B cell (primary cell): ENCODE measurements around the gene SUB1. TPM values are rescaled to one million over a fixed set of nuclear protein-coding genes. Genes with fewer than 3 reads are reported as not detected.

ENCODE experiments used
- ATAC-seq: fragments of 200-7000 bp; cut with Tn5 transposase; one replicate; pipeline ENCODE4 v1.10.0; 2021; ENCODE audit warnings: low read depth, mild to moderate bottlenecking, moderate number of reproducible peaks, moderate library complexity
- CTCF ChIA-PET: fragments of 350-600 bp; sonication (Branson Sonifier 250); formaldehyde crosslinking; loops from one replicate; lab custom pipeline; 2021; ENCODE audit warnings: antibody characterized with exemption, inconsistent platforms; lab: Charles Lee
- POLR2A ChIA-PET: fragments of 350-600 bp; sonication (Branson Sonifier 250); formaldehyde crosslinking; loops from one replicate; lab custom pipeline; 2021; ENCODE audit warnings: antibody characterized with exemption; lab: Charles Lee
- DNase-seq: peaks from one replicate; pipeline ENCODE4 v3.0.0; 2013
- H2AFZ ChIP-seq: 2 replicates; pipeline ENCODE4 v1.6.1; 2012; ENCODE audit warnings: mild to moderate bottlenecking, low read depth, low read length; ENCODE audit not compliant: insufficient read depth, poor library complexity, severe bottlenecking
- H3K27ac ChIP-seq, 2 donors: 1 replicate in 1 of 2; 2 replicates in 1 of 2; pipeline ENCODE4 v1.5.1; 2012 to 2013; ENCODE audit warnings: low read length in 2 of 2, mild to moderate bottlenecking in 2 of 2, moderate library complexity in 1 of 2
- H3K27me3 ChIP-seq, 4 experiments: fragments of 200-600 bp in 1 of 4; sonication (generic) in 1 of 4; replicated peaks in 1 of 4; 1 replicate in 2 of 4; 2 replicates in 2 of 4; pipeline versions ENCODE4 v1.6.1 to v1.7.0; 2013 to 2016; ENCODE audit warnings: low read length in 3 of 4, mild to moderate bottlenecking in 2 of 4, mixed read lengths in 1 of 4, moderate library complexity in 1 of 4; ENCODE audit not compliant: insufficient read depth in 4 of 4, control insufficient read depth in 3 of 4; ENCODE audit errors: control extremely low read depth in 1 of 4
- H3K36me3 ChIP-seq, 2 experiments: replicated peaks in 1 of 2; 1 replicate in 1 of 2; 2 replicates in 1 of 2; pipeline versions ENCODE4 v1.6.1 to v1.7.1; 2013; ENCODE audit warnings: low read length in 1 of 2; ENCODE audit not compliant: insufficient read depth in 2 of 2, control insufficient read depth in 1 of 2; ENCODE audit errors: control extremely low read depth in 1 of 2, extremely low read depth in 1 of 2
- H3K4me1 ChIP-seq, 2 donors: fragments of 200-600 bp in 1 of 2; sonication (generic) in 1 of 2; 1 replicate in 1 of 2; 2 replicates in 1 of 2; pipeline versions ENCODE4 v1.5.1 to v1.6.1; 2013 to 2017; ENCODE audit warnings: low read length in 2 of 2; ENCODE audit not compliant: control insufficient read depth in 2 of 2, insufficient read depth in 2 of 2
- H3K4me2 ChIP-seq: replicated peaks from 2 replicates; pipeline ENCODE3; 2012; ENCODE audit warnings: mild to moderate bottlenecking, low read depth, low read length; ENCODE audit not compliant: poor library complexity, severe bottlenecking
- H3K4me3 ChIP-seq, 5 experiments: fragments of 200-600 bp in 1 of 5; sonication (generic) in 1 of 5; 1 replicate in 3 of 5; 2 replicates in 2 of 5; pipeline versions ENCODE4 v1.5.1 to v1.7.0; 2011 to 2016; ENCODE audit warnings: low read length in 4 of 5, mild to moderate bottlenecking in 4 of 5, low read depth in 2 of 5, control low read depth in 1 of 5, moderate library complexity in 1 of 5; ENCODE audit not compliant: insufficient read depth in 1 of 5; ENCODE audit errors: control extremely low read depth in 1 of 5, extremely low read depth in 1 of 5
- H3K79me2 ChIP-seq: fragments of 200-600 bp; sonication (generic); one replicate; pipeline ENCODE4 v1.6.0; 2016; ENCODE audit warnings: low read length; ENCODE audit not compliant: control insufficient read depth, insufficient read depth
- H3K9ac ChIP-seq: fragments of 200-600 bp; sonication (generic); 2 replicates; pipeline ENCODE4 v1.6.1; 2017; ENCODE audit warnings: mild to moderate bottlenecking, low read length, moderate library complexity
- H3K9me3 ChIP-seq, 3 donors: one replicate each; pipeline versions ENCODE4 v1.6.1 to v1.7.1; 2013; ENCODE audit warnings: low read length in 2 of 3; ENCODE audit not compliant: control insufficient read depth in 2 of 3, insufficient read depth in 1 of 3; ENCODE audit errors: control extremely low read depth in 1 of 3
- H4K20me1 ChIP-seq: 2 replicates; pipeline ENCODE4 v1.6.0; 2012; ENCODE audit warnings: mild to moderate bottlenecking, low read length; ENCODE audit not compliant: insufficient read depth, control insufficient read depth, poor library complexity, severe bottlenecking
- H3K27ac Mint-ChIP-seq: one replicate; pipeline ENCODE4 v1.8.0; 2021; ENCODE audit warnings: mixed read lengths
- H3K27me3 Mint-ChIP-seq: one replicate; pipeline ENCODE4 v1.8.0; 2021; ENCODE audit warnings: mixed read lengths
- H3K4me1 Mint-ChIP-seq: one replicate; pipeline ENCODE4 v1.8.0; 2021; ENCODE audit warnings: mixed read lengths
- H3K4me3 Mint-ChIP-seq: one replicate; pipeline ENCODE4 v1.8.0; 2021; ENCODE audit warnings: mixed read lengths
- H3K9me3 Mint-ChIP-seq: one replicate; pipeline ENCODE4 v1.8.0; 2022; ENCODE audit warnings: mixed read lengths; ENCODE audit not compliant: insufficient read depth
- CTCF ChIP-seq: fragments of 200-600 bp; IDR thresholded peaks from one replicate; pipeline ENCODE4 v1.8.0; 2022; ENCODE audit warnings: antibody characterized with exemption, mild to moderate bottlenecking
- EZH2 ChIP-seq: IDR thresholded peaks from 2 replicates; pipeline ENCODE4 v1.6.1; 2012; ENCODE audit warnings: borderline replicate concordance, low read depth, mild to moderate bottlenecking, moderate library complexity, low read length; ENCODE audit not compliant: insufficient read depth, poor library complexity, severe bottlenecking
- WGBS: methylation state at CpG from one replicate; pipeline ENCODE4 v1.1.5; 2013; ENCODE audit warnings: missing lambda C conversion rate; ENCODE audit not compliant: insufficient coverage; 5-methylcytosine and 5-hydroxymethylcytosine counted together
- intact Hi-C: fragments of 100-400 bp; cut with micrococcal nuclease; formaldehyde crosslinking; loops from one replicate; pipeline ENCODE4 v1.10.0; 2022
- polyA plus RNA-seq: library from polyadenylated mRNA; depleted of rRNA; stranded (reverse); fragments of >200 nt; gene quantifications from 2 replicates; pipeline ENCODE4 v1.2.3, GENCODE V29; 2012
- total RNA-seq, 2 donors: library from RNA; stranded (reverse); fragments of 120-200 nt in 1 of 2; gene quantifications; 1 replicate in 1 of 2; 2 replicates in 1 of 2; pipeline versions ENCODE4 v1.2.3 to v1.2.4, GENCODE V29; 2013 to 2022

SUB1 gene
- total and polyA plus RNA-seq, 2 donors (not counting 1 experiment from before 2014, with no cell fraction given): 55.4 to 117 TPM

GRCh38 chr5:32584646-32585045 is 711 bp upstream of the SUB1 start:
- H3K4me3 ChIP-seq: peak overlapping the region in 1 of 5 experiments; percentile 83
- intact Hi-C loops: loop anchor here (1.0 to 5.0 kb wide), 6 partner anchors 46 to 1052 kb away; partner anchors contain the start of genes C5orf22, DROSHA, GOLPH3 and ZFR
- DNase-seq (no peak), ATAC-seq (no peak)
- no peaks in the 10 kb centered on the region for H3K27me3 ChIP-seq
- no peaks in the 10 kb centered on the region for H3K27me3 Mint-ChIP-seq
- peaks cover 0 to 4% (median 0%) of the 10 kb centered on the region in 3 donors for H3K9me3 ChIP-seq
- H3K4me1 Mint-ChIP-seq: peaks cover 79% of the 10 kb centered on the region
- ChIA-PET POLR2A (interaction anchor here (1.0 to 2.2 kb wide), 3 partner anchors 11 to 140 kb away, joined by 3 to 8 read pairs (median 3); partner anchors contain the start of gene ZFR), CTCF (interaction anchor here (0.7 to 5.5 kb wide), 5 partner anchors 15 to 130 kb away, joined by 3 to 74 read pairs (median 4); no protein-coding TSS in a partner anchor)
- peak overlapping the region; percentile 99 for H3K9ac ChIP-seq
- no peak for TF ChIP-seq EZH2
- no peak for TF ChIP-seq CTCF
- peak overlapping the region; percentile 97 for H3K27ac Mint-ChIP-seq
- peaks cover 48% of the 10 kb centered on the region for H4K20me1 ChIP-seq
- H3K4me1 ChIP-seq: peaks cover 69 to 83% of the 10 kb centered on the region in 2 donors
- H3K4me3 Mint-ChIP-seq: peak overlapping the region; percentile 68
- H3K79me2 ChIP-seq: peaks cover 35% of the 10 kb centered on the region
- H3K4me2 ChIP-seq: peak overlapping the region; percentile 88
- peaks cover 0 to 13% of the 10 kb centered on the region in 2 experiments for H3K36me3 ChIP-seq
- H3K9me3 Mint-ChIP-seq: no peaks in the 10 kb centered on the region
- peak overlapping the region in 1 of 2 donors; percentile 99 for H3K27ac ChIP-seq
- no peak overlapping the region for H2AFZ ChIP-seq
- no CpG with 5 or more reads among the region's 6 CpGs for WGBS

GRCh38 chr5:32585122-32585445 is 273 bp upstream of the SUB1 start:
- Mint-ChIP-seq H3K4me3 (peak overlapping the region; percentile 96), H3K9me3 (no peaks in the 10 kb centered on the region), H3K4me1 (peaks cover 77% of the 10 kb centered on the region), H3K27me3 (no peaks in the 10 kb centered on the region), H3K27ac (peak overlapping the region; percentile 97)
- peak overlapping the region; percentile 96 to 99 for H3K27ac ChIP-seq
- WGBS: 39% methylated on average over 8 of the region's 8 CpGs
- no peak for ATAC-seq
- H3K27me3 ChIP-seq: no peaks in the 10 kb centered on the region
- H3K36me3 ChIP-seq: peaks cover 0 to 16% of the 10 kb centered on the region in 2 experiments
- no peak for DNase-seq
- H3K9ac ChIP-seq: peak overlapping the region; percentile 99
- intact Hi-C loops: loop anchor here (1.0 to 5.0 kb wide), 6 partner anchors 46 to 1053 kb away; partner anchors contain the start of genes C5orf22, DROSHA, GOLPH3 and ZFR
- H3K4me1 ChIP-seq: peaks cover 73 to 81% of the 10 kb centered on the region in 2 donors
- peak overlapping the region; percentile 65 for H2AFZ ChIP-seq
- no peak for TF ChIP-seq CTCF
- no peak for TF ChIP-seq EZH2
- H3K4me3 ChIP-seq: peak overlapping the region; percentile 51 to 93 (median 84)
- POLR2A ChIA-PET: interaction anchor here (1.0 to 2.2 kb wide), 2 partner anchors 11 to 140 kb away, joined by 3 to 8 read pairs; partner anchors contain the start of gene ZFR
- peaks cover 38% of the 10 kb centered on the region for H3K79me2 ChIP-seq
- peaks cover 52% of the 10 kb centered on the region for H4K20me1 ChIP-seq
- CTCF ChIA-PET: interaction anchor here (0.6 to 5.5 kb wide), 6 partner anchors 29 to 140 kb away, joined by 3 to 74 read pairs (median 4); partner anchors contain the start of gene ZFR
- peak overlapping the region; percentile 88 for H3K4me2 ChIP-seq
- H3K9me3 ChIP-seq: peaks cover 0 to 4% (median 0%) of the 10 kb centered on the region in 3 donors
